GM10248 (cell line): ENCODE measurements around the gene TPX2.
"Not testable (repeated sequence)": the region's sequence is repeated elsewhere in the genome, so short reads cannot be mapped to it uniquely, and the experiment has no call there.

Source experiments
- CTCF ChIA-PET: fragments of 300-600 bp; sonication (Branson Sonifier 250); formaldehyde crosslinking; extraction: SDS; loops from one replicate; lab custom pipeline; 2021; ENCODE audit warnings: antibody characterized with exemption; lab: Yijun Ruan, JAX
- POLR2A ChIA-PET: fragments of 350-650 bp; sonication (Branson Sonifier 250); formaldehyde crosslinking; extraction: SDS; loops from one replicate; lab custom pipeline; 2020; ENCODE audit warnings: antibody characterized with exemption; lab: Yijun Ruan, JAX
- DNase-seq: peaks from one replicate; pipeline ENCODE4 v3.0.0; 2012; ENCODE audit errors: extremely low spot score
- CTCF ChIP-seq: IDR thresholded peaks from 2 replicates; pipeline ENCODE4 v1.5.1; 2012; ENCODE audit warnings: mild to moderate bottlenecking, low read depth; ENCODE audit errors: extremely low read depth, missing control alignments, control extremely low read depth

The TPX2 gene

GRCh38 chr20:31827059-31827458, 88.0 kb downstream of the TPX2 start:
- POLR2A ChIA-PET = no interaction called here
- no peak for TF ChIP-seq CTCF
- CTCF ChIA-PET = interaction anchor here (0.8 to 15.0 kb wide), 7 partner anchors 9 to 205 kb away, joined by 3 to 154 read pairs (median 4); partner anchors contain the start of gene FOXS1
- no peak for DNase-seq

- DNase-seq, POLR2A ChIA-PET: not testable (repeated sequence)
- CTCF ChIA-PET = interaction anchor here (15.0 kb wide), 1 partner anchor 8 kb away, joined by 154 read pairs; no protein-coding TSS in a partner anchor
Observed at GRCh38 chr20:31828016-31828415, 88.9 kb downstream of the TPX2 start.

GRCh38 chr20:31829731-31830130, 90.6 kb downstream of the TPX2 start:
- ChIA-PET POLR2A (no interaction called here), CTCF (interaction anchor here (1.1 to 13.3 kb wide), 4 partner anchors 9 to 203 kb away, joined by 3 to 154 read pairs (median 15); partner anchors contain the start of genes FOXS1 and MYLK2)
- no peak for DNase-seq
- TF ChIP-seq CTCF = no peak

- no peak for DNase-seq
- TF ChIP-seq CTCF = no peak
- ChIA-PET POLR2A (no interaction called here), CTCF (interaction anchor here (1.1 to 13.3 kb wide), 7 partner anchors 10 to 202 kb away, joined by 3 to 154 read pairs (median 3); partner anchors contain the start of genes FOXS1, MYLK2 and PDRG1)
Observed at GRCh38 chr20:31830406-31830981, 91.4 kb downstream of the TPX2 start.

GRCh38 chr20:31831211-31831610, 92.1 kb downstream of the TPX2 start:
- TF ChIP-seq CTCF = no peak
- no peak for DNase-seq
- CTCF ChIA-PET = interaction anchor here (1.1 to 13.3 kb wide), 6 partner anchors 11 to 200 kb away, joined by 3 to 154 read pairs (median 7); partner anchors contain the start of genes FOXS1, MYLK2 and PDRG1
- POLR2A ChIA-PET = no interaction called here

GRCh38 chr20:31831771-31832306, 92.7 kb downstream of the TPX2 start:
- CTCF ChIA-PET = interaction anchor here (1.1 to 13.3 kb wide), 4 partner anchors 11 to 200 kb away, joined by 3 to 154 read pairs (median 11); partner anchors contain the start of genes FOXS1 and MYLK2
- POLR2A ChIA-PET = no interaction called here
- DNase-seq = no peak
- TF ChIP-seq CTCF = no peak
